Measurements from ENCODE around the gene FRMD4A.
"Not testable (repeated sequence)": the region's sequence is repeated elsewhere in the genome, so short reads cannot be mapped to it uniquely, and the experiment has no call there.

The FRMD4A gene

DNA sequence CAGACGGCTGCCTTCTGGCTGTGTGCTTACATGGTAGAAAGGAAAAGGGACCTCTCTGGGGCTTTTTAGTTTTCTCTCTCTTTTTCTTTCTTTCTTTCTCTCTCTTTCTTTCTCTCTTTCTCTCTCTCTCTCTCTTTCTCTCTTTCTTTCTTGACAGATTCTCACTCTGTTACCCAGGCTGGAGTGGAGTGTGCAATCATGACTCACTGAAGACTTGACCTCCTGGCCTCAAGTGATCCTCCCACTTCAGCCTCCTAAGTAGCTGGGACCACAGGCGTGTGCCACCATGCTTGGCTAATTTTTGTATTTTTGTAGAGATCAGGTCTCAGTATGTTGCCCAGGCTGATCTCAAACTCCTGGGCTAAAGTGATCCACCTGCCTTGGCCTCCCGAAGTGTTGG is 409.6 kb downstream of the FRMD4A start:
- not testable (repeated sequence) for H3K4me3 ChIP-seq (ENCODE audit: low read length); DNase-seq (ENCODE audit: low read depth, low spot score)

DNA sequence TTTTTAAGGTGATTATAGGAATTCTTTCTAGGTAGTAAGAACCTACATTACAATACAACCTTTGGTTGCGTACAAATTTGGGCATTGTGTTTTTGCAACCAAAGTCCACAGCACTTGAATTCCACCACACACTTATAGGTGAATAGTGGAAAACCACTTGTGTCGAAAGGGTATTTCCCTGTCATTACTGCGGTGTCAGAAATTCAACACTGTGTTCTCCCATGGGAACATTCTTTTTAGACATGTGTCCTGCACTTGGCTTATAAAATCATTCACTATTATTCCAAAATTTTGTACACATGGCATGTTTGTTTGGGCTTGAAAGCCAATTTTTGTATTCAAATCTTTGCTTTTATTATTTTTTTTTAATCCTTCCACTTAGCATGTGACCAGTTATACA is 410.3 kb downstream of the FRMD4A start:
- no peak overlapping the region for H3K4me3 ChIP-seq (ENCODE audit: low read length)
- DNase-seq (ENCODE audit: low read depth, low spot score): no peak

DNA sequence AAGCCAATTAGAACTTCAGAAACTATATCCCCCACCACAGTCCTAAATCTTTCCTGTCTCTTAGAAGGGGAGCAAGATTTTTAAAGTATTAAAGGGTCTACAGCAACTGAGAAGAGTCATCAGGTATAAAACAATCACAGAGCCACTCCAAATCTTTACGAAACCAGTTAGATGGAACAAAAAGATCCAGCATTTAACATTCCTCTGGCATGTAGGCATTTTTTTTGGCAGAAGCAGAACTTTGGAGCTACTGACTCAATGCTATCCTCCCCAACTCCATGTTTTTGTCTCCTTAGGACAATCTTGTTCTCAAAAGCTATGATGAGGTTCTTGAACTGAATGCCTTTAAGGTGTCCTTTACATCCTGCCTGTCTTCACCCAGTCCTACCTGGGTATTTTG is 410.7 kb downstream of the FRMD4A start:
- no peak for DNase-seq (ENCODE audit: low read depth, low spot score)
- H3K4me3 ChIP-seq (ENCODE audit: low read length): no peak overlapping the region

DNA sequence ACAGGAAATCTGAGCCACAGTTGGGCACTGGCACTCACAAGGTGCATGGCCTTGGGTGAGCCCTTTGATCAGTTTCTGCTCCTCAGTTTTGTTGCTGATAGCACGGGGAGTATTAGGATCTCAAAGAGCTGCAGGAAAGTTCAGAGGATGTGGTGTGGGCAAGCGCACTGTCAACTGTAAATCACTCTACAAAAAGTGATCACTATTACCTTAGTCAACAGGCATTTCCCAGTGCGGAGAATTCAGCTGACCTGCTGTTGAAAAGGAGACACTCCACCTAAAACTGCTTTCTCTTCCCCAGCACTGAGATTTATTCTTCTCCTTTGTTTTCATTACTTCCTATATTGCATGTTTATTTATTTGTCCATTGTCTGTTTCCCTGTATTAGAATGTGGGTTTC is 412.9 kb downstream of the FRMD4A start:
- no peak for DNase-seq (ENCODE audit: low read depth, low spot score)
- H3K4me3 ChIP-seq (ENCODE audit: low read length): no peak overlapping the region

DNA sequence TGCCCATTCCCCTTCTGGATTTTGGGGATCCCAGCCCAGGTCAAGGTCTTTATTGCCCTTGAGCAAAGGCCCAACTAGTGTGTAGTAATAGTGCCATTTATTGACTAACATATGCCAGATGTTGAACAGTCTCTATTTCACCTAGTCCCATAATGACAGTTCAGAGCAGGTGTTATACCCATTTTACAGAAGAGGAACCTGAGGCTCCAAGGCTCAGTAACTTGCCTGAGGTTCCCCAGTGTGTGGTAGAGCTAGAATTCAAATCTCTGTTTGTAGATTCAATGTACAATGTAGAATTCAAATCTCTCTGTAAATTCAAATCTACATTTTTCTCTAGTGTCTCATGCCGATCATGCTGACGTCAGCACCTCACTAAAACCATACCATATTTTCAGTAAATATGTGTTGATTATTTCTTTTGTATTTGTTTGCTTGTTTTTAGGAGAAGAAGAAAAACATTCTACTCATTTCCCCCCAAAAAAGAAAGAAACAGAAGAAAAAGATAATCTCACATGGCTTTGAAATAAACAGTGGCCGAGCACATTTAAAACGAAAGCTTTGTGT is 414.3 kb downstream of the FRMD4A start:
- no peak for DNase-seq (ENCODE audit: low read depth, low spot score)
- no peak overlapping the region for H3K4me3 ChIP-seq (ENCODE audit: low read length)

DNA sequence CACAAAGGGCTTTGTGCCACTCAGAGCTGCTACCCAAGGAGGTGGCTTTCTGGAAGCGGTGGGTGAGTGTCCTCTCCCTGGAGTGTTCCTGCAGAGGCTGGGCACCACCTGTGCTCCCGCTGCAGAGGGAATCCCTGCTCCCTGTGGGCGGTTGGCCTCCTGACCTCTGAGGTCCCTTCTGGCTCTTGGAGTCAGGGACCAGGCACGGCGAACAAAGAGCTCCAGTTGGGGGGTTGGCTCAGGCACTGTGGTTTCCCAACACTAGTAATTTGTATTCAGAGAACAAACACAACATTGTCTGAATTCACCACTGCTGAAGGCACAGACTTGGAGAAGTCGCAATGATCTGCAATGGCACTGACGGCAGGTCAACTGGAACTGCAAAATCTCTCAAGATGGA is 415.0 kb downstream of the FRMD4A start:
- no peak overlapping the region for H3K4me3 ChIP-seq (ENCODE audit: low read length)
- no peak for DNase-seq (ENCODE audit: low read depth, low spot score)

DNA sequence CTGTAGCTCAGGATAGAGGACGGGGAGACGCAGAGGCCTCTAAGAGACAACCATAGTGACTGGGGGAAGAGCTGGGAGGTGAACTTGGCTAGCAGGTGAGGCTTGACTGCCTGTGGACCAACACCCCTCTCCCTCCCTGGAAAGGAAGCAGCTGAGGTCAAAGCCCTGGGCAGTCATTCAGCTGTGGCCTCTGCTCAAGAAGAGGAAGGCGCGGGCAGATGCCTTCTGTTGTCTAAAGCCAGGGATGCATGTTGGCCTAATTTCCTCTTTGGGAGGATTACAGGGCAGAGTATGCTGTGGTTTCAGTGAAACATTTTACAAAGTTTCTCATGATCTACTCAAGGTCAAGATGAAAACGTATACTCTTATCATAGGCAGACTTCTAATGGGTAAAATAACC is 416.8 kb downstream of the FRMD4A start:
- DNase-seq (ENCODE audit: low read depth, low spot score): no peak
- no peak overlapping the region for H3K4me3 ChIP-seq (ENCODE audit: low read length)

DNA sequence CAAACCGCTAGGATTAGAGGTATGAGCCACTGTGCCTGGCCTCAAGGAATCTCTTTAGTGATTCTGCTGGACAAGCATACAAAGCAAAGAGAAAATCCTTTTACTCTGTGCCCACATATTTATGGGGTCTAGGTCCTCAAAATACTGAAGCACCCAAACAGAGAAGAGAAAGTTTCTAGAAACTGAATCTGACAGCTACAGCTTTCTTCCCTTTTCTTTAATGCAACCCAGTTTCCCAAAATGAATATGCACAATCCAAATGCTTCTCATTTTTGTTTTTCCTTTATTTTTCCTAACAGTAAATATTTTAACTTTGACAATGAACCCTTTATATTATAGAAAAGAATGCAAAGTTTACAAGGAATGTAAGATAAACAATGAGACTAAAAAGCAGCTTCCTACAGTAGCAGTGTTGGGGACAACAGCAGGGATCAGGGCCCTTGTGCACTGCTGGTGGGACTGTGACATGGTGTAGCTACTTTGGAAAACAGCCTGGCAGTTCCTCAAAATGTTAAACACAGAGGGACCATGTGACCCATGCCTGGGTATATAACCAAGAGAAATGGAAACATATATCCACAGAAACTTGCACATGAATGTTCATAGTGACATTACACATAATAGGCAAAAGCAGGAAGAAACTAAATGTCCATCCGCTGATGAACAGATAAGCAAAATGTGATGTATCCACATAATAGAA is 418.8 kb downstream of the FRMD4A start:
- DNase-seq (ENCODE audit: low read depth, low spot score): no peak
- no peak overlapping the region for H3K4me3 ChIP-seq (ENCODE audit: low read length)

DNA sequence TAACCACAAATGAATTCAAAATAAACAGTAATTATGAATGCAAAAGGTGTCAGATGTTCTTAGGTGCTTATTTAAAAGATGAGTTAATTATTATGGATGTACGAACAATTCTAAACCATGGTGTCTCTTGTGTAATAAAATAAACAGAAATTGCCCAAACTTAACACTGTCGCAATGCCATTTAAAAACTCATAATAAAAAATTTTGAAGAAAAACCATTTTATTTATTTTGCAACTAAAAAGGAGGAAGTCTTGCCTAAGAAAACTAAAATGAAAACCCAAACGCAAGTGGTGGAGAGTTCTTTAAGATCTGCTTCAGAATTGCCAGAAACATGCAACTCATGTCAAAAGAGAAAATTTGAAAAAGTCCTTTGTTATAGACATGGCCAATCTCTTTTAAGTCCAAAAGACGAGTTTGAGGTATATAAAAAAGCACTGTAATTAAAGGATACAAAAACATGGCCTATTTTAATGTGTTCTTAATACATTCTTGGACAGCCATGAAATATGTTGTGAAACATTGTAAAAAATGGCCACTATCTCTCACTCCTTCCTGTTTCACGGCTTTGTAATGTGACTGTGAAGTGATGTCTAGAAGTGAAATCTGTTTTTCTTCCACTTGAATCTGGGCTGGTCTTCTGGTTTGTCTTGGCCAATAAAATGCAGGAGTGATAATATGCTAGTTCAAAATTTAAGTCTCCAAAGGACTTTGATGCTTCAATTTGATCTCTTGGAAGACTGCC is 421.0 kb downstream of the FRMD4A start:
- H3K4me3 ChIP-seq (ENCODE audit: low read length): no peak overlapping the region
- DNase-seq (ENCODE audit: low read depth, low spot score): no peak

DNA sequence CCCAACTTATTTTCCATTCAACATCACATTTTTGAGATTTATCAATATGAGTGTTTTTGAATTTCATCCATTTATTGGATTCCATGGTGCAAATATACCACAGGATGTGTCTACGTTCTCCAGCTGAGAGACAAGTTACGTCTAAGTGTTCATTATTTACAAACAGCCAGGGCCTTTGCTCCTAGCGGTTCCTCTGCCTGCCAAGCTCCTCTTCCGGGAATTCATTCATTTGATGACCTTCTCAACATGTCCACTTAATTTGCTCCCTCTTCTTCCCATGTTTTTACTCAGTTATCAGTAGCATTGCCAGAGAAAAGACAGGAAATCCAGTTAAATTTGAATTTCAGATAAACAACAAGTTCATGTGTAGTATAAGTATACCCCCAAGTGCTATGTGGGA is 422.2 kb downstream of the FRMD4A start:
- DNase-seq (ENCODE audit: low read depth, low spot score): no peak
- H3K4me3 ChIP-seq (ENCODE audit: low read length): no peak overlapping the region

DNA sequence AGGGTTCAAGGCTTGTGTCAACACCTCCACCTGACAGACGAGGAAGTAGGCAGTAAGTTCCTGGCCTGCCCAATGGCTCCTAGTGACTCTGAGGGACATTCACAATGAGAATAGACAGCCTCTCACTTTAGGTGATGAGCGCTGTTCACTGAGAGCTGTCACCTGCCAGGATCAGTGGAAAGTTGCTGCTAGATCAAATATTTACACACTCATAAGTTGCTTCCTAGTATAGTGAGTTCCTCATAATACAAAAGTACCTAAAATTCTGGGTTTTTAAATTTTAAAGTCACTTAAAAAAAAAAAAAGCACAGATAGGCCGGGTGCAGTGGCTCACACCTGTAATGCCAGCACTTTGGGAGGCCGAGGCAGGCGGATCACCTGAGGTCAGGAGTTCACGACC is 423.2 kb downstream of the FRMD4A start:
- H3K4me3 ChIP-seq (ENCODE audit: low read length): no peak overlapping the region
- no peak for DNase-seq (ENCODE audit: low read depth, low spot score)

DNA sequence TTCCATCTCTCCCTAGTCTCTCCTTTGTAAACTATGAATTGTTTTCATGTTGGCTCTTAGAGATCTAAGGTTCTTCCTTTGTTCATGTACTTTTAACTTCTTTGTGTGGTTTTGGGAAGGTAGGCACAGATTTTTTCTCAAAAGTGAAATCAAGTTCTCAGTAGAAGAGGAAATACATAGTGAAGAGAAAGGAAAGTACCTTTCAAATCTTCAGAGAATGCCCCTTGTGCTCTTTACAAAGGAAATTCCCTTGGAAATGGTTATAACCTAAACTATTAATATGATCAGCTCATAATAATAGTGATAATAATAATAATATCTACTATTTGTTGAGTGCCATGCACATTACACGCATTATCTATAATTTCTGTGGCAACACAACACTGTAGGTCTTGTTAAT is 425.4 kb downstream of the FRMD4A start:
- DNase-seq (ENCODE audit: low read depth, low spot score): no peak
- H3K4me3 ChIP-seq (ENCODE audit: low read length): no peak overlapping the region

DNA sequence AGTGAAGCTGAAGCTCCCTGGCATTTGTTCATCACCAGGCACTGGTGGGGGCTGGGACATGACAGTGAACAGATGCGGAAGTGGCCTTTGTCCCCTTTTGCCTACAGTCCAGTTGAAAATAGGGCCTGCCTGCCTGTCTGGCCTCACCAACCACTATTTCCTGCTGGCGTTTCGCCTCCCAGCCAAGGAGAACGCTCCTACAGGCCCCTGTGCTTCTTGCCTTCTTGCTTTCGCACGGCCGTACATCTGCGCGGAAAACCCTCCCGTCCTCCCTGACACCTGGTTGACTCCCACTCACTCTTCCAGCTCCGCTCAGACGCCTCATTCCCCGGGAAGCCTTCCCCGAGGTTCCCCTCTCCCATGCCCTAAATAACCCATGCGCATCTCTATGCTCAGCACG is 426.7 kb downstream of the FRMD4A start:
- no peak for DNase-seq (ENCODE audit: low read depth, low spot score)
- no peak overlapping the region for H3K4me3 ChIP-seq (ENCODE audit: low read length)

DNA sequence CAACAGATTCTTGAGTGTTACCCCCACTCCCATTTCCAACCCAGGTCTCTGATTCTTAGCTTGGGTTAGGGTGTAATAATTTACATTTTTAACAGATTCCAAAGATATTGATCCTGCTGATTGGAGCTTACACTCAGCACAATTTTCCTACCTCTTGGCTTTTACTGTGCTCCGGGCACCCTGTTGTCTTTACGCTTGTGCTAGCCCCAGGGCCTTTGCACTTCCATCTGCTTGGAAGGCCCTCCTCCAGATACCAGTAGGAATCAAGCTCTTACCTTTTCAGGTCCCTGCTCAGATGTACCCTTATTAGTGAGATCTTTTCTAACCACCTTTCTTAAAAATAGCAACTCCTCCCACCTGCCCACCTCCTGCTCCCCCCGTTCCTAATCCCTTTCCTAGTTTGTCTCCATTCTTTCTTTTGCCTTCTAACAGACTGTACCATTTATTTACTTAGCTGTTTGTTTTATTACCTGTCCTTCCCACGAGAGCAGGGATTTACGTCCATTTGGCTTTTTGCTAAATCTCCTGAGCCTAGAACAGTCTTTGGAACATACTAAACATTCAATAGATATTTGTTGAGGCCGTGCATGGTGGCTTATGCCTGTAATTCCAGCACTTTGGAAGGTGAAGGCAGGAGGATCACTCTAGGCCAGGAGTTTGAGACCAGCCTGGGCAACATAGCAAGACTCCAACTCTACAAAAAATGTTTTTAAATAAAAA is 427.7 kb downstream of the FRMD4A start:
- DNase-seq (ENCODE audit: low read depth, low spot score): no peak
- H3K4me3 ChIP-seq (ENCODE audit: low read length): no peak overlapping the region

DNA sequence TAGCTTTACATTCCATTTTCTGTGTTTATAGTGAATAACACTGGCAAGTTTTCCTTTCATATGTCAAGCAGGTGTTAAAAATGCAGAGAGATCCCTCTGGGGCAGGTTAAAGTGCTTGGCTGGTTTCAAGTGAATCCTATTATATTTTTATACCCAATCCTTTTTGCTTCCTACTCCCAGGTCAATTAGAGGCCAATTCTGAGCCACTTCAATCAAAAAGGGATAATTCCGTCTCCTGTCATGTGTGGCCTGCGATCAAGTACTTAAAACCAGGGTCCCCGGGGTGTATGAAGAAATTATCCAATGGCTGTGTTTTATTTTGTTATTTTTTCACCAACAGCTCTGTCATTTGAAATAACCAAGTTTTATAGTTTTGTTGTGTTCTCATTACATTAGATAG is 430.8 kb downstream of the FRMD4A start:
- no peak overlapping the region for H3K4me3 ChIP-seq (ENCODE audit: low read length)
- DNase-seq (ENCODE audit: low read depth, low spot score): no peak

DNA sequence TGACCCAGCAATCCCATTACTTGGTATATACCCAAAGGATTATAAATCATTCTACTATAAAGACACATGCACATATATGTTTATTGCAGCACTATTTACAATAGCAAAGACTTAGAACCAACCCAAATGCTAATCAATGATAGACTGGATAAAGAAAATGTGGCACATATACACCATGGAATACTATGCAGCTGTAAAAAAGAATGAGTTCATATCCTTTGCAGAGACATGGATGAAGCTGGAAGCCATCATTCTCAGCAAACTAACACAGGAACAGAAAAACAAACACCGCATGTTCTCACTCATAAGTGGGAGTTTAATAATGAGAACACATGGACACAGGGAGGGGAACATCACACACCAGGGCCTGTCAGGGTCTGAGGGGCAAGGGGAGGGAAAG is 434.6 kb downstream of the FRMD4A start:
- H3K4me3 ChIP-seq (ENCODE audit: low read length); DNase-seq (ENCODE audit: low read depth, low spot score): not testable (repeated sequence)

DNA sequence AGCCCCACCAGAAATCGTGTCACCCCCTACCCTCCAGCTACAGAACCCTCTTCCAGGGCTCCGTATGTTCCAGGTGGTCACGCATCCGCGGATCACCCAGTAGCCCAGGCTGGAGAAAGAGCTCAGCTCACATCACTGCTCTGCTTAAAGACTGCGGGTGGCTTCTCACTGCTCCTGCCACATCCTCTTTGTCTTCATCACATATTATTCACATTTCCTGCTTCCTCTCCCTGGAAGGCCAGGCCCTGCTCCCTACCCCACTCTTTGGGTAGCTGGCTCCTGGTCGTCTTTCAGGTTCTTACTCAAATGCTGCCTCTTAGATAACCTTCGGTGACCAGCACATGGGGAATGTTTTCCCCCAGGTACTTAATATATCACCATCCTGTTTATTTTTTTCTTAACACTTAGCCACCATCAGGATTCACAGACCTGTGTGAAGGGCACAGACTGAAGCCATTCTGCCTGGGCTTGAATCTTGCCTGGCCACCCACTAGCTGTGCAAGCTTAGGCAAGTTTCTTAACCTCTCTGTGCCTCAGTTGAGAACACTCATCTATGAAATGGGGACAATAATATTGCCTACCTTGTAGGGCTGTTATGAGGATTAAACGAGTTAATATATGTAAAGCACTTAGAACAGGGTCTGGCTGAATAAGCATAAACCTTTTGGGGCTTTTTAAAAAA is 436.2 kb downstream of the FRMD4A start:
- H3K4me3 ChIP-seq (ENCODE audit: low read length): no peak overlapping the region
- DNase-seq (ENCODE audit: low read depth, low spot score): no peak

DNA sequence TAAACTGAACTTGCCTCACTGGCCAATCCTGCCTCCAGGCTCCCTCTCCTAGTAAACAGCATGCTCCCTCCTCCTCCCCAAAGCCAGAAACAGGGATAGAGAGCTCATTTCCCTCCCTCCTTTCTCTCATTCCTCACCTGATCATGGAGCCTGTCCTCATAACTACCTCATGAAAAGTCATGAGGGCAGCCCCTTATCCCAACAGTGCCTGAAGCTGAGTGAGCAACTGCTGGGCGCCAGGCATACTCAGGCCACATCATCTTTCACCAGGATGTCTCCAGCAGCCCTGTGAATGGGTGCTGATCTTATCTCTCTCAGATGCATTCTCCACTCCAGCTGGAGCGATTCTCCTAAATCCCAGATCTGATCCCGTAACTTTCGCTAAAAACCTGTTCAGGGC is 436.8 kb downstream of the FRMD4A start:
- H3K4me3 ChIP-seq (ENCODE audit: low read length): no peak overlapping the region
- DNase-seq (ENCODE audit: low read depth, low spot score): no peak

DNA sequence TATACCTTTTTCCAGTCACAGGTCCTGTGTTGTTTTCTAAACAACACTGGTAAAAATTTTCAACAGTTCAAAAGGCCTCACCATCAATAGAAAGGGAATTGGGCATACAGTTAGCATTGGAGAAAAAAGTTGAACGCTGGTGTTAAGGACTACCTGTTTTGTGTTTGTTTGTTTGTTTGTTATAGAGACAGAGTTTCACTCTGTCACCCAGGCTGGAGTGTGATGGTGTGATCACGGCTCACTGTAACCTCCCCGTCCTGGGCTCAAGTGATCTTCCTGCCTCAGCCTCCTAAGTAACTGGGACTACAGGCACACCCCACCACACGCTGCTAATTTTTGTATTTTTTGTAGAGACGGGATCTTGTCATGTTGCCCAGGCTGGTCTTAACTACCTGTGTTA is 437.9 kb downstream of the FRMD4A start:
- H3K4me3 ChIP-seq (ENCODE audit: low read length): no peak overlapping the region
- no peak for DNase-seq (ENCODE audit: low read depth, low spot score)
